Esophagus squamous epithelium (tissue), 4 donors: ENCODE data around the gene SMC4.

Experiments
- POLR2A ChIP-seq, 4 donors: fragments of 450-650 bp; IDR thresholded peaks; one replicate each; pipeline ENCODE4 v1.6.1; 2017; ENCODE audit warnings: antibody characterized with exemption in 4 of 4, mild to moderate bottlenecking in 4 of 4, moderate library complexity in 3 of 4
- TF ChIP-seq, protein P1 (sequence below), 6 experiments: fragments of 450-650 bp in 4 of 6; fragments of 200-600 bp in 2 of 6; sonication (generic) in 2 of 6; IDR thresholded peaks; one replicate each; pipeline ENCODE4 v1.5.1; 2016 to 2019; ENCODE audit warnings: antibody characterized with exemption in 6 of 6, mild to moderate bottlenecking in 4 of 6, moderate library complexity in 4 of 6

DNA sequence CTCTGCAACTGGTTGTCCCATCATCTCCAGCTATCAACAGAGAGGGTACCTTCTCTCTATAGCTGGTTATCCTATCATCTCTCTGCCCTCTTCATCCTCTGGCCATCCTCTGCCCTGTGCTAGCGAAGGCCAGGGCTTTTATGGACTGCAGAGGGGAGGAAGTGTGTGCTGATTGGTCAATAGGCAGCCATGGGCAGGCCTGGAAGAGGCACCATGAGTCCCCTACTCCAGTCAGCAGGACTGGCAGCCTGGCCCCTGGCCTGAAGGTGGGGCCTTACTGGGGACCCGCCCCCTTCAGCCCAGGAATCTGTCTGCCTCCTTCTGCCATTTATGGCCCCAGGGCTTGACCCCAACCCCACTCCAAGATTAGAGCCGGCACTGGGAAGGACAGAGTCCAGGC lies 60.6 kb downstream of the SMC4 start:
- TF ChIP-seq, protein P1, sequence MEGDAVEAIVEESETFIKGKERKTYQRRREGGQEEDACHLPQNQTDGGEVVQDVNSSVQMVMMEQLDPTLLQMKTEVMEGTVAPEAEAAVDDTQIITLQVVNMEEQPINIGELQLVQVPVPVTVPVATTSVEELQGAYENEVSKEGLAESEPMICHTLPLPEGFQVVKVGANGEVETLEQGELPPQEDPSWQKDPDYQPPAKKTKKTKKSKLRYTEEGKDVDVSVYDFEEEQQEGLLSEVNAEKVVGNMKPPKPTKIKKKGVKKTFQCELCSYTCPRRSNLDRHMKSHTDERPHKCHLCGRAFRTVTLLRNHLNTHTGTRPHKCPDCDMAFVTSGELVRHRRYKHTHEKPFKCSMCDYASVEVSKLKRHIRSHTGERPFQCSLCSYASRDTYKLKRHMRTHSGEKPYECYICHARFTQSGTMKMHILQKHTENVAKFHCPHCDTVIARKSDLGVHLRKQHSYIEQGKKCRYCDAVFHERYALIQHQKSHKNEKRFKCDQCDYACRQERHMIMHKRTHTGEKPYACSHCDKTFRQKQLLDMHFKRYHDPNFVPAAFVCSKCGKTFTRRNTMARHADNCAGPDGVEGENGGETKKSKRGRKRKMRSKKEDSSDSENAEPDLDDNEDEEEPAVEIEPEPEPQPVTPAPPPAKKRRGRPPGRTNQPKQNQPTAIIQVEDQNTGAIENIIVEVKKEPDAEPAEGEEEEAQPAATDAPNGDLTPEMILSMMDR (IDR thresholded peaks at IDR 0.05) = no peak
- TF ChIP-seq POLR2A (IDR thresholded peaks at IDR 0.05) = no peak
